ENCODE data around the gene SULT1A2.

SULT1A2 gene

GRCh38 chr16:28553776-28554633, 42.8 kb downstream of the SULT1A2 start, which contains the start of gene SGF29:
SGF29 (plus strand) TSS chr16:28553920; CDS start chr16:28581070, 27,150 bp downstream.
- H3F3A ChIP-seq (ENCODE audit: insufficient read depth, low read length), result no peaks in the 10 kb centered on the region
- peaks cover 21% of the 10 kb centered on the region for H3K4me1 ChIP-seq (ENCODE audit: insufficient read depth, low read length, severe bottlenecking)
- H3K27ac ChIP-seq (ENCODE audit: low read depth, low read length, poor library complexity, severe bottlenecking), result peak within 1 kb of the TSS; percentile 91
- no peaks in the 10 kb centered on the region for H3K9me2 ChIP-seq (ENCODE audit: low read depth, low read length)
- H2AFZ ChIP-seq (ENCODE audit: low read length), result no peak within 1 kb of the TSS; the same call in 1 of the 2 replicates
- H3K4me2 ChIP-seq (ENCODE audit: low read length), result peak within 1 kb of the TSS; percentile 94
- H3K36me3 ChIP-seq (ENCODE audit: insufficient read depth, low read length), result peaks cover 12% of the 10 kb centered on the region
- H3K9me3 ChIP-seq (ENCODE audit: low read length), result no peaks in the 10 kb centered on the region
- peak within 1 kb of the TSS; percentile 69 for H3K4me3 ChIP-seq (ENCODE audit: low read depth, low read length, poor library complexity, severe bottlenecking)
- peak within 1 kb of the TSS; percentile 92 for H3K9ac ChIP-seq (ENCODE audit: low read length)
- peak; percentile 33; the same call in 1 of the 2 replicates for TF ChIP-seq CTCF (IDR thresholded peaks at IDR 0.05; ENCODE audit: low read length)
- no peak for TF ChIP-seq EZH2 (IDR thresholded peaks at IDR 0.05; ENCODE audit: borderline replicate concordance, low read length)
- H3K27me3 ChIP-seq (ENCODE audit: insufficient read depth, low read length), result no peaks in the 10 kb centered on the region
- no peaks in the 10 kb centered on the region for H4K20me1 ChIP-seq (ENCODE audit: insufficient read depth, low read length)
- no peaks in the 10 kb centered on the region for H3K79me2 ChIP-seq (ENCODE audit: insufficient read depth, low read length)

GRCh38 chr16:28549301-28549899, 47.5 kb downstream of the SULT1A2 start:
- Histone ChIP-seq H4K20me1 (ENCODE audit: insufficient read depth, low read length) (no peaks in the 10 kb centered on the region), H3K4me3 (ENCODE audit: low read depth, low read length, poor library complexity, severe bottlenecking) (no peak overlapping the region), H3K9ac (ENCODE audit: low read length) (no peak overlapping the region), H3K9me3 (ENCODE audit: low read length) (no peaks in the 10 kb centered on the region), H3K79me2 (ENCODE audit: insufficient read depth, low read length) (no peaks in the 10 kb centered on the region), H3K27me3 (ENCODE audit: insufficient read depth, low read length) (peaks cover under 1% of the 10 kb centered on the region; the same call in 1 of the 2 replicates), H3K4me2 (ENCODE audit: low read length) (no peak overlapping the region), H3K27ac (ENCODE audit: low read depth, low read length, poor library complexity, severe bottlenecking) (no peak overlapping the region), H3K9me2 (ENCODE audit: low read depth, low read length) (no peaks in the 10 kb centered on the region), H3F3A (ENCODE audit: insufficient read depth, low read length) (no peaks in the 10 kb centered on the region), H3K36me3 (ENCODE audit: insufficient read depth, low read length) (no peaks in the 10 kb centered on the region), H2AFZ (ENCODE audit: low read length) (no peak overlapping the region), H3K4me1 (ENCODE audit: insufficient read depth, low read length, severe bottlenecking) (peaks cover 7% of the 10 kb centered on the region)
- TF ChIP-seq CTCF (IDR thresholded peaks at IDR 0.05; ENCODE audit: low read length) (peak; percentile 54; the same call in 1 of the 2 replicates), EZH2 (IDR thresholded peaks at IDR 0.05; ENCODE audit: borderline replicate concordance, low read length) (no peak)

GRCh38 chr16:28548306-28548802, 48.5 kb downstream of the SULT1A2 start:
- H3K27me3 ChIP-seq (ENCODE audit: insufficient read depth, low read length), result peaks cover 4% of the 10 kb centered on the region; the same call in 1 of the 2 replicates
- H2AFZ ChIP-seq (ENCODE audit: low read length), result no peak overlapping the region
- no peak overlapping the region for H3K9ac ChIP-seq (ENCODE audit: low read length)
- no peaks in the 10 kb centered on the region for H3F3A ChIP-seq (ENCODE audit: insufficient read depth, low read length)
- no peaks in the 10 kb centered on the region for H3K36me3 ChIP-seq (ENCODE audit: insufficient read depth, low read length)
- no peak overlapping the region for H3K27ac ChIP-seq (ENCODE audit: low read depth, low read length, poor library complexity, severe bottlenecking)
- TF ChIP-seq CTCF (IDR thresholded peaks at IDR 0.05; ENCODE audit: low read length), result no peak
- no peak for TF ChIP-seq EZH2 (IDR thresholded peaks at IDR 0.05; ENCODE audit: borderline replicate concordance, low read length)
- no peak overlapping the region for H3K4me2 ChIP-seq (ENCODE audit: low read length)
- no peaks in the 10 kb centered on the region for H3K79me2 ChIP-seq (ENCODE audit: insufficient read depth, low read length)
- H3K4me3 ChIP-seq (ENCODE audit: low read depth, low read length, poor library complexity, severe bottlenecking), result no peak overlapping the region
- H4K20me1 ChIP-seq (ENCODE audit: insufficient read depth, low read length), result no peaks in the 10 kb centered on the region
- H3K9me2 ChIP-seq (ENCODE audit: low read depth, low read length), result no peaks in the 10 kb centered on the region
- peaks cover 4% of the 10 kb centered on the region for H3K4me1 ChIP-seq (ENCODE audit: insufficient read depth, low read length, severe bottlenecking)
- H3K9me3 ChIP-seq (ENCODE audit: low read length), result no peaks in the 10 kb centered on the region

Measured in OCI-LY1 (cell line).